NCI-H2081 treated with DMSO at 0.1 percent for 48 hours (cell line): ENCODE results near the gene GALNT18.

Source experiments
- DNase-seq: peaks from one replicate; lab custom pipeline; 2025; lab: John Stamatoyannopoulos, UW

Gene GALNT18

DNA sequence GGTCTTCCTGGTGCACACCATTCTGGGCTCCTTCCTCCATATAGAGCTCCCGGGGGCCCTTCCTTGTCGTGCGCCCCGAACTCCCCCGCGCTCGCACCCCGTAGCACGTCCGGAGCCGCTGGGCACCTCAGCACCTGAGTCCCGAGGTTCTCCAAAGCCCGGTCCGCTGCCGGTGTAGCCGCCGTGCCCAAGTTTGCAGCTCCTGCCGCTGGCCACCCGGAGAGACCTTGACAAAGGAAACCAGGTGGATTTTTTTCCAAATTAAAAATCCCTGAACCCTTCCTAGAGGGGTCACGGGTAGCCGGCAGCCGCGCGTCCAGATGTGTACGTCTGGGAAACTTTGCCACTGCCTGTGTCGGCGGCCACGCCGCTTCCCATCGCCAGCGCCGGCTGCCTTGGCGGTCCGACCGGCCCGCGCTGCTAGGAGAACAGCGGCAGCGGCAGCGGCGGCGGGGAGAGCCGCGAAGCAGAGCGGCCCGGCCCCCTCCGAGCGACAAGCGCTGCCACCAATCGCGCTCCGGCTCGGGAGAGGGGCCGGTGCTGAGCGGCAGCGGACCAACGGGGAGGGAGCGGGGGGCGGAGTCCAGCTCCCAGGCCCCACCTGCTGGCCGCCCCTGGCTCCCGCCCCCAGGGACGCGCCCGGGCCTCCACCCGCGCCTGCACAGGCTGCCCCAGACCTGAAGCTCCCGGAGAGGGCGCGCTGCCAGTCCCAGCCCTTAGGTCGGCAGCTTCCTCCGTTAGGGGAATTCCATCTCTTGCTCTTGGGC lies at the start of gene GALNT18:
TSS of gene GALNT18 (minus strand) at position 433 of the 767 bp plus-strand sequence.
- DNase-seq = peak; percentile 47

GRCh38 chr11:11670574-11670973 lies 48.8 kb upstream of the GALNT18 start:
- DNase-seq = no peak

GRCh38 chr11:11669233-11669846 lies 47.5 kb upstream of the GALNT18 start:
- no peak for DNase-seq

- DNase-seq = no peak
Observed at GRCh38 chr11:11668781-11669180, 47.0 kb upstream of the GALNT18 start.

DNA sequence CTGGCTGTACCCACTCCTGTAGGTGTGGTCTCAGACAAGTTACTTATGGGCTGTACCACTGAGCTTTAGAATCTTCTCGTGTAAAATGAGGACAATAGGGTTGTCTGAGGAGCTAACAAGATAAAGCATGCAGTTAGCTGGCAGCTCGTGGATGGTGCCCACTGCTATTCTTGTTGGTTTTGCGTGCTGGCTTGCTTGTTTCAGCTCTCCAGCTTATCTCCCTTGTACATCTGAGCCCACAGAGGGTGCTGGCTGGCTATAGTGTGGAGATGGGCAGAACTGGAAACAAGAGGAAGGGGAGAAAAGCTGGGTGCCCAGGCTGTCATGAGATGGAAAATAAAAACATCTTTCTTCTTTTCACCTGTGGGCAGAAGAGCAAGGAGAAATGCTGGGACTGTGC lies 46.5 kb upstream of the GALNT18 start:
- no peak for DNase-seq

- DNase-seq = no peak
Observed at GRCh38 chr11:11667056-11667455, 45.3 kb upstream of the GALNT18 start.

- DNase-seq = no peak
Observed at GRCh38 chr11:11665407-11665806, 43.6 kb upstream of the GALNT18 start.

- no peak for DNase-seq
Observed at GRCh38 chr11:11663907-11664306, 42.1 kb upstream of the GALNT18 start.

DNA sequence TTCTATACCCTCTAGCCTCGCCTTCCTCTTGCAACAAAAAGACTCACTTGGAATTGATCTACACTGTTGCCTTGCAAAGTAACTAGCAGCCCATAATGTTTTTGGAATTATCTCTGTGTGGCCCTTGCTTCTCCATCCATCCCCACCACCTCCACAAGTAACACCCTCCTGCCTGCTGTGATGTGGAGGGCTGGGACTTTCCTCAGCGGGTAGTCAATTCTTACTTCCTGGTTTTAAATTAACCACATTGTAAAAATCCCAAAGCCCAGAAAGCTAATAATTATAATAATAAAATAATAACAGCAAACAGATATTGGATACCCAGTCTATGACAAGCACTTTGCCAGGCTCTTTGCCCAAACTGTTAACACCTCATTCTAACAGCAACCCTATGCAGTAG lies 40.8 kb upstream of the GALNT18 start:
- DNase-seq = no peak

DNA sequence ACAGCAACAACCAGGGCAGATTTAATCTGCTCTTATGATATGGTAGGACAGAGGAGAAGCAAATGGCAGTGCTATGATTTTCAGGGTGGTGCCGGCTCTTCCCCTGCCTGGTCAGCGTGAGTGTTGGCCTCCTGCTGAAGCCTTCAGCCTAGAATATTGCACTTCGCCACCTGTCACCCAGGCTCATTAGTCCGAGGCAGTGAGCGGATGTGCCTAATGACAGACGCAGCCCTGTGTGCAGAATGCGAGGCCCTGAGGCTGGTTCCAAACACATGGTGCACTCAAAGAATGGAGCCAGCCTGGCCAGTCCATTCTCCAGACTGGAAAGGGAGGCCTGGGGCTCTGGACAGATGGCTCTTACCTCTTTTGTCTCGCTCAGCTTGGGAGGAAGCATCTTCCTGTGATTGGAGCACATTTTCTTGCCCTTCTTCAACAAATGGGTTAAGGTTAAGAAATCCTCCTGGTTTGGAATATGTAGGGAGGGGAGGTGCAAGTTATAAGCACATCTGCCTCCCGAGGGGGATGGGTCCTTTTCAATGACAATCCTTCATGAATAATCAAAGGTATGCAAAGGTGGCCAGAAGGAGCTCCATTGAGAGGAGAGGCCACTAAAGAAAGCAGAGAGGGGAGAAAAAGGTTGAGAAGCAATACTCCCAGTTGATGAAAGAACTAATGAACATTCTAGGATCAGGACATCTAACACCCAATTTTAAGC lies 39.7 kb upstream of the GALNT18 start:
- no peak for DNase-seq

DNA sequence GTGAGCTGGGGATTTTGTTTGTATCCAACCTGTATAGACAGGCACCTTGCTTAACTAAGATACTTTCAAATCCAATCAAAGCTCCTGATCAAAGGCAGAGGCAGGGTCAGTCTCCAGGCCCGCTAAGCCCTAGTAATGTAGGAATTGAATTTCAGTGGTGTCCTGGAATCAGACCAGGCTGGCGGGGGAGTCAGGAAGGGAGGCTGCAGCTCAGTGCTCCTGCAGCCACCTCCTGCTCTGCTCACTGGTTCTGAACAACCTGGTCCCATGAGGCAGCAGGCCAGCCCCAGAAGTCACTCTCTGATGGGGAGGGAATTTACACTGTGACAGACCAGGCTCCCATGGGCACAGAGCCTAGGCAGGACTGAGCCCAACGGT lies 38.5 kb upstream of the GALNT18 start:
- no peak for DNase-seq

GRCh38 chr11:11659567-11660362 lies 38.0 kb upstream of the GALNT18 start:
- DNase-seq = no peak

DNA sequence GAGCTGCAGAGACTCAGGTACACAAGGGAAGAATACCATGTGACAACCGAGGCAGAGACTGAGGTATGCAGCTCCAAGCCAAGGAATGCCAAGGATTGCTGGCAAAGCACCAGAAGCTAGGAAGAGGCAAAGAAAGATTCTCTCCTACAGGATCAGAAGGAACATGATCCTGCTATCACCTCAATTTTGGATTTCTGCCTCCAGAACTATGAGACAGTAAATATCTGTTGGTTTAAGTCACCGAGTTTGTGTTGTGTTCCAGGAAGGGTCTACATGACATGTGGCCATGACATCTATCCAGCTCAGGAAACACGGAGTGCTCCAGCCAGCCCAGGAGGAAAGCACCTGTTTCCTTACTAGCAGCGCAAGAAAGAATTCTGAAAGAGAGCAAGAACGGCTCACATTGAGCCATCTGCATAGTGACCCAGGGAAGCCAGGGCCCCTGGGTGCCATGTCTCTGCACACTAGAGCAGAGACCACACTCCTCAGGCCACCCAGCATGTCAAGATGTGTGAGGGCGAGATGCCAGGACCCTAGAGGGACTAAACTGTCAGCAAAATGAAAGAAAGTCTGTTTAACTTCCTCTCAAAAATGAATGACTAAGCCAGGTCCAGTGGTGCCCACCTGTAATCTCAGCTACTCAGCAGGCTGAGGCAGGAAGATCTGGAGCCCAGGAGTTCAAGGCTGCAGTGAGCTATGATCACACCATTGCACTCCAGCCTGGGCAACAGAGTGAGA lies 35.6 kb upstream of the GALNT18 start:
- no peak for DNase-seq

DNA sequence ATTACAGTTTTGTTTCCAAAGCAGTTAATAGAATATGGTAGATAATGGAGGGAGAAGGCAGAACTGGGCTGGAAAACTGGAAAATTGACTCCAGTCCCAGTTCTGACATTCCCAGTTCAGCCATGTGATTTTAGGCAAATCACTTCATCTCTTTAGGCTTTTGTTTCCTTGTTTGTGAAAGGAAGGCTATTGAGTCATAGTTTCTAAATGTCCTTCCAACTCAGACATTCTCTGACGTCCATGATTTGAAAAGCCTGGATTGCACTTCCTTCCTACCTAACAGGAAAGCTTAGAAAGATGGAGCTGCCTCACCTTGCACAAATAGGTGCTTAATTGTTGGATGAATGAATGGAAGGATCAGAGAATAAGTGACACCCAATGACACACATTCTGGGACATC lies 19.8 kb upstream of the GALNT18 start:
- no peak for DNase-seq

DNA sequence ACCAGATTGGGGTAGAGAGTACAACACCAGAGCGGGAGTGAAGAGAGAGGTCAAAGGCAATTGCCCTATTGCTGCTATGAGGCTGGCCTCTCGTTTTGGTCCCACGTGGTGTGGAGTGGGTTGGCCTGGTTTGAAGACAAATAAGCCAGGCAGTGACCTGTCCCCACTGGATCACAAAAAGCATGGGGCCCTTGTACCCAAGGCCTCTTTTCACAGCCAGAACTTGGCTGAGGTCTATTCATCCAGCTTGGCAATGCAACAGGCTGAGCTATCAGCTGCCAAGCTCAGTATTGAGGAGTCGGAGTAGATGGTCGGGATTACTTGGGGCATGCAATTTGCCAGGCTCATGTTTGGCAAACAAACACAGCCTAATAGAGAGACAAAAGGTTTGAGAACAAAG lies 19.2 kb upstream of the GALNT18 start:
- DNase-seq = no peak

GRCh38 chr11:11640152-11640551 lies 18.3 kb upstream of the GALNT18 start:
- no peak for DNase-seq

DNA sequence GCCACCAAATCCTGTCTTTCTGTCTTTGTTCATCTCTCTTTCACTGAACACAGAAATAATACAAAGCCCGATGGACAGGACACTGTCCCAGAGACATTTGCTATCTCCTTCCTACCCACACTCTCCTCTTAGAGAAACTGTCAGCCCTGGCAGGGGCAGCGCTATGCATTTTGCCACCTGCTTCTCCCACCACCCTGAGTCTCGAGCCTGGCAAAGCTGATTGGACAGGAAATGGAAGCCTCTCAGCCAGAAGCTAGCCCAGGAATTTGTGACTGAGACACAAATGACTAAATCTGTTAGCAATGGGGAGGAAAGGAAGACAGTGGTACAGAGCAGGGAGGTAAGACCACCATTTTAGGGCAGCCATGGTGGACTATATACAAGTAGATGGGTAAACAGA lies 14.9 kb upstream of the GALNT18 start:
- no peak for DNase-seq

- DNase-seq = no peak
Observed at GRCh38 chr11:11635443-11635842, 13.6 kb upstream of the GALNT18 start.

GRCh38 chr11:11629368-11629767 lies 7.6 kb upstream of the GALNT18 start:
- DNase-seq = no peak

DNA sequence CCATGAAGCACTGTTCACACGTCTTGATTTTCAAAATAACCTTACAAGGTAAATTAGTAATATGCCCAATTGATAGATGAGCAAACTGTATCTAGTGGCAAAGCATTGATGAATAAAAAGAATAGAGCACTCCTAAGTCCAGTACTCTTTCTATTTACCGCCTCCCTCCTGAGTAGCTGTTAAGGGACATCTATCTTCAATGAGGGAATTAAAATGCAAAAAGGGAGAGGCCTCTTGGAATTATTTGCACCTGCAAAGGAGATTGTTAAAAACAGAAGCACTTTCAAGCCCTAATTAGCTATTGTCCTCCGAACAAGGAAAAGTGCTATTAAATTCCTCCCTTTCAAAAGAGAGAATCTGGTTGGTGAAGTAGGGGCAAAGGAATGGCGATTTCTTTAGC lies 6.8 kb upstream of the GALNT18 start:
- no peak for DNase-seq

- DNase-seq = no peak
Observed at GRCh38 chr11:11626128-11626527, 4.3 kb upstream of the GALNT18 start.

DNA sequence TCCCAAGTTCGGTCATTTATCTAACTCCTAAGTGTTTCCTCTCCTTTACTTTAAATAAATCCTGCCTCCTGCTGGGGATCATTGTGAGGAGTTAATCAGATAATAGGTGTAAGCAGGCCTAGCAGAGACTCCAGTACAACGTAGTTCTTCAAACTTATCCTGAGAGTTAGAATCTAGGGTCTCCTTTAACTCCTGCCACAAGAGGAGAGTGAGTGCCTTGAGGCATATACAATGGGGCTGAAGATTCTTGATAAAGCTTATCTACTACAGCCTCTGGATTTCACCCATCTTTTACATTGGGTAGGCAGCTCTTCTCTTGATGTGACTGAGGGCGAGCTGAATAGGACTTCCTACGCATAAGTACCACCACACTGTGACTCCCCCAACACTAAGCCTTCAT lies 3.1 kb upstream of the GALNT18 start:
- DNase-seq = no peak
